Activated CD8-positive, alpha-beta memory T cell treated with anti-CD3 and anti-CD28 coated beads, Interleukin-2, amount 50 U/mL, for 48 hours (primary cell): Measurements from ENCODE around the gene TMC5.
"Not testable (repeated sequence)": the region's sequence is repeated elsewhere in the genome, so short reads cannot be mapped to it uniquely, and the experiment has no call there.

Experiments
- DNase-seq: peaks from one replicate; pipeline ENCODE4 v3.0.0-alpha.2; 2020

The TMC5 gene, protein sequence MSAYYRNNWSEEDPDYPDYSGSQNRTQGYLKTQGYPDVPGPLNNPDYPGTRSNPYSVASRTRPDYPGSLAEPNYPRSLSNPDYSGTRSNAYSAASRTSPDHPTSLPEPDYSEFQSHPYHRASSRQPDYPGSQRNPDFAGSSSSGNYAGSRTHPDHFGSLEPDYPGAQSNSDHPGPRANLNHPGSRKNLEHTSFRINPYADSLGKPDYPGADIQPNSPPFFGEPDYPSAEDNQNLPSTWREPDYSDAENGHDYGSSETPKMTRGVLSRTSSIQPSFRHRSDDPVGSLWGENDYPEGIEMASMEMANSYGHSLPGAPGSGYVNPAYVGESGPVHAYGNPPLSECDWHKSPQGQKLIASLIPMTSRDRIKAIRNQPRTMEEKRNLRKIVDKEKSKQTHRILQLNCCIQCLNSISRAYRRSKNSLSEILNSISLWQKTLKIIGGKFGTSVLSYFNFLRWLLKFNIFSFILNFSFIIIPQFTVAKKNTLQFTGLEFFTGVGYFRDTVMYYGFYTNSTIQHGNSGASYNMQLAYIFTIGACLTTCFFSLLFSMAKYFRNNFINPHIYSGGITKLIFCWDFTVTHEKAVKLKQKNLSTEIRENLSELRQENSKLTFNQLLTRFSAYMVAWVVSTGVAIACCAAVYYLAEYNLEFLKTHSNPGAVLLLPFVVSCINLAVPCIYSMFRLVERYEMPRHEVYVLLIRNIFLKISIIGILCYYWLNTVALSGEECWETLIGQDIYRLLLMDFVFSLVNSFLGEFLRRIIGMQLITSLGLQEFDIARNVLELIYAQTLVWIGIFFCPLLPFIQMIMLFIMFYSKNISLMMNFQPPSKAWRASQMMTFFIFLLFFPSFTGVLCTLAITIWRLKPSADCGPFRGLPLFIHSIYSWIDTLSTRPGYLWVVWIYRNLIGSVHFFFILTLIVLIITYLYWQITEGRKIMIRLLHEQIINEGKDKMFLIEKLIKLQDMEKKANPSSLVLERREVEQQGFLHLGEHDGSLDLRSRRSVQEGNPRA

DNA sequence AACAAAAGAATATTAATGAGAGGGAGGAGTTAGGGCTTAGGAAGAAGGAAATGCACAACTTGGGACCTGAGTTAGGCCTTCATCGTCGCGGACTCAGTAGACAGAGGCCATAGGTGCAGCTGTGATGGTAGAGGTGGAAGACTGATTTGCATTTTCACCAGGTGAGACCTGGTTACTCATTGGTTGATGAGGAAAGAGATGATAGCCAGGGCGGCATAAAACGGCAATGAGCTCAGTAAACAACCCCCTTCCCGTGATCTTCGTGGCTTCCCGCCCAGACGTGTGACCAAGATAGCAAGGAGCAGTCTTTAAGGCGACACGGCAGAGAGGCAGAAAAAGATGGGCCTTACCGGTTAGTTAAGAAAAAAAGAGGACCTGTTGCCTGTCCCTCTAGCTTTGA, at the start of gene TMC5:
Gene TMC5, plus strand, starts transcription at position 244 of the 400 bp plus-strand sequence. CDS start 22,156 bp downstream, outside the sequence.
- DNase-seq, result no peak

DNA sequence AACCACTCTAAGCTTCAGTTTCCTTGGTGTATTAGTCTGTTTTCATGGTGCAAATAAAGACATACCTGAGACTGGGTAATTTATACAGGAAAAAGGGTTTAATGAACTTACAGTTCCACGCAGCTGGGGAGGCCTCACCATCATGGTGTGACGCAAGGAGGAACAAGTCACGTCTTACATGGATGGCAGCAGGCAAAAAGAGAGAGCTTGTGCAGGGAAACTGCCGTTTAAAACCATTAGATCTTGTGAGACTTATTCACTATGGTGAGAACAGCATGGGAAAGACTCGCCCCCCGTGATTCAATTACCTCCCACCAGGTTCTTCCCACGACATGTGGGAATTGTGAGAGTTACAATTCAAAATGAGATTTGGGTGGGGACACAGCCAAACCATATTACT, 45.1 kb upstream of the TMC5 start:
- not testable (repeated sequence) for DNase-seq

DNA sequence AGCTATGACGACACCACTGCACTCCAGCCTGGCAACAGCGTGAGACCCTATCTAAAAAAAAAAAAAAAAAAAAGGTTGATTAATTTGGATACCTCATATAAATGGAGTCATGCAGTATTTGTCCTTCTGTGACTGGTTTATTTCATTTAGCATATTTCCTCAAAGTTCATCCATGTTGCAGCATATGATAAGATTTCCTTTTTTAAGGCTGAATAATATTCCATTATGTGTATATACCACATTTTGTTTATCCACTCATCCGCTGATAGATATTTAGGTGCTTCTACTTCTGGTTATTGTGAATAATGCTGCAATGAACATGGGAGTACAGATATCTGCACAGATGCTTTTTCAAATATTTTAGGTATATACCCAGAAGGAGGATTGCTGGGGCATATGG, 43.3 kb upstream of the TMC5 start:
- no peak for DNase-seq

DNA sequence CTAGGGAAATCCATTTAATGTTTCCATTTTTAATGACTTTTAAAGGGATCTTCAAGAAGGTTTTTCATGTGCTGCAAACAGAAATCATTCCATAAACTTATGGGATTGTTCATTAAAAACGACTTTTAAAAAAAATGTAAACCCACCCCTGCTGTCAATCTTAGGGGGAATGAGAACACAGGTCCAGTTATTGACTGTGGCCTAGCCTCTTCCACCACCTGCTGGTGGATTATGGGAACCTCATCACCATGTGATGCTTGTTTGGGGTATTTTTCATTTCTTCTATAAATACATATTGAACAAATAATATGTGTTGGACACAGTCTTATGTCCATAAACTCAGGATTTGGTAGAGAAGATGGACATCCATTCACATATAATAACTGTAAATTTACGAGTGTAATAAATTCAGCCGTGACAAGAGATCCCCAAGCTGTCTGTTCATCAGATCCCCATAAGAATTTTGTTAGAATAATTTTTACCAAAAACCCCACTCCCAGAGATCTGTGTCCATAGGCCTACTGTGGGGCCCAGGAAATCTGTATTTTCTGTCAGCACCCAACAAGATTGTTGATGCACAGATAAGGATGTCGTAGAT, 42.0 kb upstream of the TMC5 start:
- peak; percentile 54 for DNase-seq

DNA sequence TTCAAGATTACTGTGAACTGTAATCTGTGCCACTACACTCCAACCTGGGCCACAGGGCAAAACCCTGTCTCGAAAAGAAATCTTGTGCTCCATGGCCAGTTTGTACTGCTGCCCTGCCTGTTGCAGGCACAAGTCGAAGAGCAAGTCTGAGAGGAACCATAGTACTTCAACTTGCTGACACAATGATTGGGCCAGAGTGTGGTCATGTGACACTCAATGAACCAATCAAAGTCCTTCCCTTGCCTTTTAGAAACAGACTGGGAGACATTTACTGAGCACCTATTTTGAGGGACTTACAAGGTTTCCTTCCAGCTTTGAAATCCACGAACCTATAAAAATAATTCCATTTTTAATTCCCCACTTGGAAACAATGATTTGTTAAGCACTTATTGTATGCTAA, 39.8 kb upstream of the TMC5 start:
- DNase-seq, result no peak

DNA sequence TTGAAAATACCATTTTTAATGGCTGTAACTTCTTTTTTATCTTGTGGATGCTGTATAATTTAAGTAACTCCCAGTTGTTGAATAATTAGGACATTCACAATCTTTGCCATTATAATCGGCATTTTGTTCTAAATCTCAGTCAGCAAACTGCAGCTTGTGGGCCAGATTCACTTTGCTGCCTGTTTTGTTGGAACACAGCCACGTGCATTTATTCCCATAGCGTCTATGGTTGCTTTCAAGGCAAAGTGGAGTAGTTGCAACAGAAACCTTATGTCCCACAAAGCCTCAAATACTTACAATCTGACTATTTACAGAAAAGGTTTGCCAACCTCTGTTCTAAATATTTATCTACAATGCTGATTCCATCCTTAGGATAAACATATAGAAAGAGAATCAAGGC, 39.2 kb upstream of the TMC5 start:
- no peak for DNase-seq

DNA sequence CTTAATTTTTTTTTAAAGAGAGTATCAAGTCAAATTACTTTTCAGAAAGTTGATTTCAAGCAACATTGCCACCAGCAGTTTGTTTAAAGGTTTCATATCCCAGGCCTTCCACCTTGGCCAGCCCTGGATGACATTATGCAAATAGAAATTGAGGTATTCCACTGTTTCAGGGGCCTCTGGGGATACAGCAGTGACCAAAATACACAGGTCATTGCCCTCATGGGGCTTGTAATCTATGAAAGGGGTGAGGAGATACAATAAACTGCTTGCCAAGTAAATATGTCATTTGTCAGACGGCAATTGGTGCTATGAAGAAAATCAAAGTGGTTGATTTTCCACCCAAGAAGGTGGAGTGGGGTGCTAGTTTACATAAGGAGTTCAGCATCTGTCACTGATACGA, 37.8 kb upstream of the TMC5 start:
- DNase-seq, result no peak

DNA sequence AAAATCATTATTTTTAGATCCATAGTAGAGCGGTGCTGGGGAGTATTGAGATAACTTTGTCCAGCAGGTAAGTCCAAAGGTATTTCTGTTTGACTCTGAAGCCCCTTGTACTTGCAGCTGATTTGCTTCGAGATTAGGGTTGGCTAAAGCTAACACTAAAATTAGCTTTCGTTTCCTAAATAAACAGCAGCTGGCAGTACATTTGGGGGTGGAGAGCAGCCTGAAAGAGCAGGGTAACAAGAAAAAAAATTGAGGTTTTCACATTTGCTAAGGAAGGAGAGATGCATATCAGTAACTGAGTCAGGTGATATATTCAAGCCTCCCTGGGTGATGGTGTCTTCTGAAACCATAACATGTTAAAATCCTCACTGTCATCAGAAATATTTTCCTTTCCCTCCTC, 37.4 kb upstream of the TMC5 start:
- no peak for DNase-seq

DNA sequence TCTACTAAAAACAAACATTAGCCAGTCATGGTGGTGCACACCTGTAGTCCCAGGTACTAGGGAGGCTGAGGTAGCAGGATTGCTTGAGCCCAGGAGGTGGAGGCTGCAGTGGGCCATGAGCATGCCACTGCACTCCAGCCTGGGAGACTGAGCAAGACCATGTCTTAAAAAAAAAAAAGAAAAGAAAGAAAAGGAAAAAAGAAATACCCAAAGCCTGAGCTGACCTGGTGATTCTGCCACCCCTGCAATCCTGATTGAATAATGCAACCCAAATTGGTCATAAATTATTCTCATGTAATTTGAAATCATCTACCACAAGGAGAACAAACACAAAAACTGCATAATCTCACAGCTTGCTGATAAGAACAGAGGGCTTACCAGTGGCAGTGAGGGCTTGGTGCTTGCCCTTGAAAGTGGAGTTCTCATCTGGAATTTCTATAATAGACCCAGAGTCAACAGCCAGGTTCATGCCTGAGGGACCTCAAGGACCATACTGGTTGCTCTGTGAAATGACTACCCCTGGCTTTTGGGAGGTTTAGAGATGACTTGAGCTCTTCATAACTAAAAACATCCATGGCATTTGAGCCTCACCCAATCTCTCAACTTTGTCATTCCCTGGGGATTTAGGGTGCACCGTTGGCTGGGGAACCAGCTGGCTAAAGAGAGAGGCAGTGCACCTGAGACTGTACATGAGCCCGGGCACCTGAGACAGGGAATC, 35.4 kb upstream of the TMC5 start:
- DNase-seq, result no peak

DNA sequence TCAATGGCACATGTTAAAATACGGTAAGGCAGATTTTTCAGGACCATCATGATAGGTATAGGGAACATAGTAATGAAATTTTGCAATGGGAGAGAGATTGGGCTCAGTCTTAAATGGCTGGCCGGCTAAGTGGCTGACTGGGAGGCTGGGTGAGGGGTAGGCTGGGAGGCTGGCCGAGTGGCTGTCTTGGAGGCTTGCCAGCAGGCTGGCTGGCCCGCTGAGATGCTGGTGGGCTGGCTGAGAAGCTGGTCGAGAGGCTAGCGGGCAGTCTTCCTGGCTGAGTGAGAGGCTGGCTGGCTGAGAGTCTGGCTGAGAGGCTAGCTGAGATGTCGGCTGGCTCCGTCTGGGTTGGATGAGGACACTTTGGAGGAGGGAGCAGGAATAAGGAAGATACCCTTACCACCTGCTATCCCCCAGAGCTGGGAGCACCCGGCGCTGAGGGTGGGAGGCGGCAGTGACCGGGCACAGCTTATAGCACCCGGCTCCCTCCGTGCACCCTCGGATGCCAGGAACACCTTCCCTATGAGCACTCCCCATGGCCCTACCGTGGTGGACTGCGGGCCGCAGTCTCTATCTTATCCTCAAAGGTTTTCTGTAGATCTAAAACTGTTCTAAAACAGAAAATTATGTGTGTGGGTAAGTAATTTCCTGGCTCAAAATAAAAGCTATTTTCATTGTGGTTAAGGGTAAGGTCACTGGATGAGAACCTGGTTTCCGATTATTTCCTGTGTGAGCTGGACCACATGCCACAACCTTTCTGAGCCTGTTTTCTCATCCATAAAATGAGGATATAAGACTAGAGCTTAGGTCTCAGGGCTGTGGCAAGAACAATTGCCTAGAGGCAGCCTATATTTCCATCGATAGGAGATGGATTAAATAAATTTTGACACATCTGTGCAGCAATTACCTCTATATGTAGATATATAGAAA, 34.5 kb upstream of the TMC5 start:
- DNase-seq, result no peak

DNA sequence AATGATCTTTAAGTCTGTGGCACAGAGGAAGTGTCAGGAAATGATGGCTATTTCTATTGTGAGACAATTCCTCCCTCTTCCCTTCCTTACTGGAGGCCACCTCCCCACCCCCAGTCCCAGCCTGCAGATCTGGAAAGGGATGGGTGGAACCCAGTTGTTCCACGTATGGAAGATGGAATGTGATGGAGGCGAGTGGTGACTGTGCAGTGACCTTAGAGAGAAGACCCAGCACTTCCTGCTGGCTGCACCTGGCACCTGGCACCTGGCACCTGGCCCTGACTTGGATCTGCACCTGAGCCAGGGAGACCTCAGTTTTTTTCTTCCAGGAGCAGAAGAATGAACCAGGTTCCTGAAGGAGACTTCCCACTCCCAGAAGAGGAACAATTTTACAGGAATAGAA, 33.0 kb upstream of the TMC5 start:
- DNase-seq, result no peak

DNA sequence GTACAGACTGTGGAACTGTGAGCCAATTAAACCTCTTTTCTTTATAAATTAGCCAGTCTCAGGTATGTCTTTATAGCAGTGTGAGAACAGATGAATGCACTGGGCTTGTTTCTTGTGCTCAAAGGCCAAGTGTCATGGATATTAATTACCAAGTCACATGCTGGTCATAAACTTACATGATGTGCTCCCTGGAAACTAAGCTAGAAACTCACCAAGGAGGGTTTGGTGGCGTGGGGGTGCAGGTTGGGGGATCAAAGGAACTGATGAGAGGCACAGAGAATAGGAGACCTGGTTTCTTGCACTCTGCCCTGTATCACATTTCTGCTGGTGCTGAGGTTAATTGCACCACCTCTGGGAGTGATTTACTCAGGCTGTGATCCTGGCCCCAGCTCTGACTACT, 31.2 kb upstream of the TMC5 start:
- DNase-seq, result no peak

DNA sequence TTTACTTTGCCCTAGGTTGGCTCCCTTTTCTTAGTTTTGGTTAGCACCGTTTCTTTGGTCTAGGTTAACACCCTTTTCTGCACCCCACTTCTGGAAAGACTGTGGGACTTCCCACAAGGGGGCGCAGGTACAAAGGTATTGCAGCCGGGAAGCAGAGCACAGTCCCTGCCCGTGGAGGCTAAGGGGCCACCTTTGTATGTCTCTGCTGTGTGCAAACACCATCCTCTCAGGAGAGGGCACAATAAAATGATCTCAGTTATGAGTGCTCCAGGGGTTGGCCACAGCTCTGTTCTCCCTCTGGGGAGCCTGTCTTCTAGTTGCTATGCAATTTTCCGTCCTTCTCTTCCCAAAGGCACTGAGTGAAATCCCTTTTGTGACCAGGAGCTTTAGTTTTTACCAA, 28.4 kb upstream of the TMC5 start:
- peak; percentile 76 for DNase-seq

DNA sequence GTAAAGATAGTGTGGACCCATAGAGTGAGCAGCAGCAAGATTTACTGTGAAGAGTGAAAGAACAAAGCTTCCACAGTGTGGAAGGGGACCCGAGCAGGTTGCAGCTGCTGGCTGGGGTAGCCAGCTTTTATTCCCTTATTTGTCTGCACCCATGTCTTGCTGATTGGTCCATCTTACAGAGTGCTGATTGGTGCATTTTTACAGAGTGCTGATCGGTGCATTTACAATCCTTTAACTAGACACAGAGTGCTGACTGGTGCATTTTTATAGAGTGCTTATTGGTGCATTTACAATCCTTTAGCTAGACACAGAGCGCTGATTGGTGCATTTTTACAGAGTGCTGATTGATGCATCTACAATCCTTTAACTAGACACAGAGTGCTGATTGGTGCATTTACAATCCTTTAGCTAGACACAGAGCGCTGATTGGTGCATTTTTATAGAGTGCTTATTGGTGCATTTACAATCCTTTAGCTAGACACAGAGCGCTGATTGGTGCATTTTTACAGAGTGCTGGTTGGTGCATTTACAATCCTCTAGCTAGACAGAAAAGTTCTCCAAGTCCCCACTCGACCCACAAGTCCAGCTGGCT, 26.4 kb upstream of the TMC5 start:
- not testable (repeated sequence) for DNase-seq

DNA sequence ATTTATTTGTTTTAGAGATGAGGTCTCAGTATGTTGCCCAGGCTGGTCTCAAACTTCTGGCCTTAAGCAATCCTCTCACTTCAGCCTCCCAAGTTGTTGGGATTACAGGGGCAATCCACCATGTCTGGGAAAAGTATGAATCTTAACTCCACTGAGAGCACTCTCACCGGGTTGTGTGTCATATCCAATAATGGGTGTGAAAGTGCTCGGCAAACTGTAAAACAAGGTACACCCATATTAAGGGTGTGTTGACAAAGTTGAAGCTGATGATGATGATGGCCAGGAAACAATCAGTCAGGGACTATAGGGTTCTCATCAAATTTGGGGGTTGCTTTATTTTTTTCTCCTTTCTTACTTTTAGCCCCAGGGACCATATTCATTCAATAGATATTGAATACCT, 25.3 kb upstream of the TMC5 start:
- no peak for DNase-seq

DNA sequence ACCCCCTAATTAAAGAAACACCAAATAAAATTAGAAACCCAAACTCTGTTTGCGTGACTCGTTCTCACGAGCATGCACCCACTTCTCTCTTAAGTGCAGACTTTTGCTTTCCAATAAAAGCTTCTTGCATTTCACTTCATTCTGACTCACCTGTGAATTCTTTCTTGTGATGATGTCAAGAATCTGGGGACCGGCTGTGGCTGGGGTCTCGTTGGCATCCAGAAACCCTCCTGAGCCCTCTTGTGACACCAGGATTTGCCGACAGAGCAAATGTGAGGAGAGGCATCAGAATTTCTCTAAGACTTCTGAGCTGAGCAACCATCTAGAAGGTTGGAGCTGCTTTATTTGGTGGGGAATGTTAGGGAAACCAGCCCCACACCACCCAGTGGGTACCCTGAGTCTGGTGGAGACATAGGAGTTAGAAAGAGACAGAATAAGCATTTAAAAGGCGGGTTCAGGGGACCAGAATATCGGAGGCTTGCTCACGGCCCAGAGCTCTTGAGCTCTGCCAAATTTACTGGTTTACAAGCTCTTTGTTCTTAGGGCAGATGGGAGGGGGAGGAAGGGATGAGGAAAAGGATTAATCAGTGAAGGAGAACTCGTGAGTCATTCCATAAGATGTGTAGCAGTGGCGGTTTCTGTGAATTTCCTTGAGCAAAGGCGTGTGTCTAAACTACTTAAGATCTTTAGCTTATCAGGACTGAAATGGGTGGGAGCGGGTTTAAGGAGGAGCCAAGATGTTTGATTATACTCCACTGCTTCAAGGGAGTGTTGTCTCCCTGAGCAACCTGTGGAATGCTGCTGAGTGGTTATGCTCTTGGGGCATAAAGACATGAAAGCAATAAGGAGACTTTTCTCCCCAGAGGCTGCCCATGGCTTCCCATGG, 24.2 kb upstream of the TMC5 start:
- DNase-seq, result no peak

DNA sequence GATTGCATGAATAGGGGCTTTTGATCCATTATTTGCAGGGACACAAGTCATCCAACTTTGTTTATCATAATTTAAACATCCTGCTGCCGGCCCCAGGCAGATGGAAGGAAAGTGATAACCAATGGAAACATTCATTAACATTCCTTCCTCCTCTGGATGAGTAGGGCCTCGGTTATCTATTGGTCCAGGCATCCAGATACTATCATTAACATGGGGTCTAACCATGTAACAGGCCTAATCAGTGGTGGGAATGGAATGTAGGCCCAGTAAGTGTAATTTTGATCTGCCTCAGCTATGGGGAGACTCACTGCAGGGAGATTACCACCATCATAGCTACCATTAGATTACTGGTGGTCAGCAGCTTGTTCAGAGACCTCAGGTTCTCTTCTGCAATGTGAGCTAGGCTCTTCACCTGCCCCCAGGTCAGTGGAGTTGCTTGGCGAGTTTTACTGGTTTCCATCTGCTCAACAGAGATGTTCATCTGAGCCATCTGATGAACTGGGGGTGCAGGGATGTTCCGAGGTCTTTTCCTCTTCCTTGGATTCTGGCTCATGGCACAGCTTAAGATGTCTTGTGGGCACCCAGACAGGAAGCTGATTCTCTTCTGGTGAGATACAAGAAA, 21.9 kb upstream of the TMC5 start:
- DNase-seq, result not testable (repeated sequence)

DNA sequence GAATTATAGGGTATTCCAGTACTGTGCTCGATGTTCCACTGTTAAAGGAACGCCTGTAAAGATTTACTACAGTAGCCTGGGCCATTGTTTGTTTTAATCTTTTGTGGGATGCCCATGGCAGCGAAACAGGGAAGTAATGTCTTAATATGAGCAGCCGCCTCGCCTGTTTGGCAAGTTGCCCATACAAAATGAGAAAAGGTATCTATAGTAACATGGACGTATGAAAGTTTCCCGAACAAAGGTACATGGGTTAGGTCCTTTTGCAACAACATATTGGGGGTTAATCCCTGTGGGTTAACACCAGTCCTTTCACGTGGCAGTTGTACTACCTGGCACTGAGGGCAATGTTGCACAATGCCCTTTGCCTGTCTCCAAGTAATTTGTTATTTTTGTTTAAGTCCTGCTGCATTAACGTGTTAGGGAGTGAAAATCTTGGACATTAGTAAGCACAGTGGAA, 21.1 kb upstream of the TMC5 start:
- DNase-seq, result no peak

DNA sequence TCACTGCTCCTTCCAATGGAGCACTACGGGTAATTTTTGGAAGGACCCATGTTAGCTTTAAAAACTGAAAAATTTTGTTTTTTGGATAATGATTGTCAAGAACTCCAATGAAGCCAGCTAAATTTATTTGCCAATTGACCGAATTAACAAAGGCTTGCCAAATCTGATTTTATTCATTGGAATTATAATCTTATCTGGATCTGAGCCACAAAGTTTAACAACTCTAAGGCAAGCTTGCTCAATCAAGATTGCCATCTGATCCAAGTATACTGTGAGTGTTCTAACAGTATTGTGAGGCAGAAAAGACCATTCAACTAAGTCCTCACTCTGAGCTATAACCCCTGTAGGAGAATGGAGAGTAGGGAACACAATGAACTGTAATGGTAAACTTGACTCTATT, 20.3 kb upstream of the TMC5 start:
- not testable (repeated sequence) for DNase-seq

DNA sequence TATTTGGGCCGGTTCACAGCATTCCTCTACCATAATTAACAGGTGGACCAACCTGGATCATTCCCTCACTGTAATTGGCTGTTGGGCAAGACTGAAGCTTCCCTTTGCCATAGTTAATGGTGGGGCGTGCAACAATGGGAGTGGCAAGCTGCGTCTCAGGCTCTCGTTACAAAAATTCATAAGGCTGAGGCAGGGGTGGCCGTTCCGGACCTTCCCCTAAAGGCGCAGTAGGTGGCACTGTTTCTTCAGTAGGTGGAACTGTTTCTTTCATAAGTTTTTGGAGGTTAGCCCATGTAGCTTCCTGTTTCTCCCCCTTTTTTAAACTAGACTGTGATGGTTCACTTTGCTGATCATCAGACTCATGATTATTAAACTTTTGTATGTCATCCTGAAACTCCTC, 17.0 kb upstream of the TMC5 start:
- DNase-seq, result no peak
